K562 (cell line): ENCODE results near the gene ACTN3. TPM values are rescaled to one million over a fixed set of nuclear protein-coding genes. Genes with fewer than 3 reads are reported as not detected.

ENCODE experiments used
- ATF1 ChIP-seq, 2 experiments: fragments of 450-650 bp in 1 of 2; IDR thresholded peaks; 2 replicates each; pipeline ENCODE4 v1.6.1; 2016; ENCODE audit warnings: missing compliant biosample characterization in 1 of 2, missing genetic modification characterization in 1 of 2
- CXXC5 ChIP-seq: fragments of 250-450 bp; sonication (Bioruptor Pico); IDR thresholded peaks from 2 replicates; pipeline ENCODE4 v1.8.0; 2022; ENCODE audit warnings: inconsistent platforms, mild to moderate bottlenecking, moderate library complexity
- POLR2B ChIP-seq: fragments of 450-650 bp; IDR thresholded peaks from 2 replicates; pipeline ENCODE4 v1.6.1; 2018; ENCODE audit warnings: low read depth; ENCODE audit not compliant: partially characterized antibody
- TCF3 ChIP-seq: sonication (generic); formaldehyde crosslinking; IDR thresholded peaks from 2 replicates; pipeline ENCODE4 v1.4.0; 2020; ENCODE audit warnings: mild to moderate bottlenecking, missing genetic modification reagents
- ZBTB1 ChIP-seq: sonication (generic); formaldehyde crosslinking; IDR thresholded peaks from 2 replicates; pipeline ENCODE4 v1.8.1; 2023; ENCODE audit warnings: missing genetic modification reagents, low read depth, mild to moderate bottlenecking, borderline replicate concordance
- ZFX ChIP-seq: sonication (generic); formaldehyde crosslinking; IDR thresholded peaks from 2 replicates; pipeline ENCODE4 v1.8.0; 2022; ENCODE audit warnings: mild to moderate bottlenecking, missing genetic modification reagents, moderate library complexity
- ZNF384 ChIP-seq: IDR thresholded peaks from 2 replicates; pipeline ENCODE4 v1.6.1; 2012; ENCODE audit warnings: low read depth, low read length, improper control_type of control experiment
- polyA plus RNA-seq, 8 experiments: library from polyadenylated mRNA; depleted of rRNA in 4 of 8; stranded (reverse) in 5 of 8; unstranded in 3 of 8; fragments of >200 nt; fragmentation: Nextera tagmentation in 2 of 8; fragmentation: Illumina TruSeq in 1 of 8; extraction: Ambion mirVana in 2 of 8; extraction: Trizol in 1 of 8; gene quantifications; 2 replicates each; pipeline versions ENCODE4 v1.2.1 to v1.2.3, GENCODE V29; 2011 to 2014; ENCODE audit warnings: inconsistent platforms in 1 of 8, missing spikeins in 1 of 8
- total RNA-seq, 7 experiments: library from RNA; depleted of rRNA in 6 of 7; stranded (reverse); fragments of >200 nt in 6 of 7; fragmentation: Illumina TruSeq in 2 of 7; extraction: Trizol in 2 of 7; gene quantifications; 2 replicates each; pipeline versions ENCODE4 v1.2.1 to v1.2.3, GENCODE V29; 2011 to 2021; ENCODE audit warnings: low replicate concordance in 1 of 7
- TF ChIP-seq, protein P1 (sequence below): fragments of 450-650 bp; IDR thresholded peaks from 2 replicates; pipeline ENCODE4 v1.6.1; 2016; ENCODE audit warnings: mild to moderate bottlenecking
- TF ChIP-seq, protein P2 (sequence below): fragments of 450-650 bp; IDR thresholded peaks from 2 replicates; pipeline ENCODE4 v1.6.1; 2017; ENCODE audit warnings: antibody characterized with exemption, mild to moderate bottlenecking
- TF ChIP-seq, protein P3 (sequence below): fragments of 450-650 bp; conservative IDR thresholded peaks from 2 replicates; pipeline ENCODE4 v1.6.1; 2016; ENCODE audit warnings: missing genetic modification characterization, low read depth, mild to moderate bottlenecking, control low read depth, missing compliant biosample characterization
- TF ChIP-seq, protein P4 (sequence below): fragments of 200-400 bp; formaldehyde crosslinking; IDR thresholded peaks from 2 replicates; pipeline ENCODE4 v1.6.1; 2017; ENCODE audit warnings: mild to moderate bottlenecking, low read depth, low read length, moderate library complexity
- TF ChIP-seq, protein P5 (sequence below), 3 experiments: IDR thresholded peaks in 2 of 3; conservative IDR thresholded peaks in 1 of 3; 2 replicates each; pipeline ENCODE4 v1.5.1; 2011 to 2012; ENCODE audit warnings: low read length in 3 of 3, mild to moderate bottlenecking in 3 of 3, control low read depth in 2 of 3, improper control_type of control experiment in 1 of 3, inconsistent platforms in 1 of 3, low read depth in 1 of 3, mixed read lengths in 1 of 3, moderate library complexity in 1 of 3; ENCODE audit not compliant: insufficient read depth in 2 of 3

Gene ACTN3
- total and polyA plus RNA-seq, 9 of the 15 experiments (the other 6 are each of a cell fraction or from before 2014, with no cell fraction given) = not detected

DNA sequence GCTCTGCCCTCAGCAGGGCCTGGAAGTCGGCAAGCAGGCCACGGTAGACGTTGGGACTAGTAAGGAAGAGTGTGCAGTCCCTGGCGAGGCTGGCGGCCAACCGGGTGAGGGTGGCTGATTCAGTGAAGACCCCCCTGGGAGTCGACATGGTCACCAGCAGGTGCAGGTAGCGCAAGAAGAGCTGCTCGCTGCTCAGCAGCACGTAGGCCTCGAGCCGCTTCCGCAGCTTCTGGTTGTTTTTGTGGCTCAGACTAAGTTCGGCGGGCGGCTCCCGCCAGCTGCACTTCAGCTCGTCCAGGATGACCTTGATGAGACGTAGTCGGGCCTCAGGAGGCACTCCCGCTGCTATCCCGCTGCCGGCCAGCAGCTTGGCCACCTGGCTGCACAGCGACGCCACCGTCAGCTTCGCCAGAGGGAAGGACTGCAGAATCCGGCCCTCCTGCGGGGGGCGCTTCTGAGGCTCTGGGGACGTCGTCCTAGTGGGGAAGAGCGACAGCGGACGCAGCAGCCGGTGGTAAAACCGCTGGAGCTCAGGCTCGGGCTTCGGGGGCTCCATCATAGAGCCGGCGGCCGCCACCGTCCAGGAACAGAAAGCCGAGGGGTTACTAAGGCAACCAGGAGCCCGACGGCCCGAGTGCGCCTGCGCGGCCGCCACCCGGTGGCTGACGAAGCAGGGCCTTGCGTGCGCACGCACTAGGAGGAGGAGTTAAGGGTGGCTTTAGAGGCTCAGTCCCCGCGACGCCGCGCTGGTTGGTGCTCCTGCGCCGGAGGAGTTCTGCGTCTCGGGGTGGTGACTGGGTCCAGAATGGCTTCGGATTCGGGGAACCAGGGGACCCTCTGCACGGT is 46.0 kb downstream of the ACTN3 start, which contains the start of the genes CCDC87 and CCS (continued):
- TF ChIP-seq, protein P1, sequence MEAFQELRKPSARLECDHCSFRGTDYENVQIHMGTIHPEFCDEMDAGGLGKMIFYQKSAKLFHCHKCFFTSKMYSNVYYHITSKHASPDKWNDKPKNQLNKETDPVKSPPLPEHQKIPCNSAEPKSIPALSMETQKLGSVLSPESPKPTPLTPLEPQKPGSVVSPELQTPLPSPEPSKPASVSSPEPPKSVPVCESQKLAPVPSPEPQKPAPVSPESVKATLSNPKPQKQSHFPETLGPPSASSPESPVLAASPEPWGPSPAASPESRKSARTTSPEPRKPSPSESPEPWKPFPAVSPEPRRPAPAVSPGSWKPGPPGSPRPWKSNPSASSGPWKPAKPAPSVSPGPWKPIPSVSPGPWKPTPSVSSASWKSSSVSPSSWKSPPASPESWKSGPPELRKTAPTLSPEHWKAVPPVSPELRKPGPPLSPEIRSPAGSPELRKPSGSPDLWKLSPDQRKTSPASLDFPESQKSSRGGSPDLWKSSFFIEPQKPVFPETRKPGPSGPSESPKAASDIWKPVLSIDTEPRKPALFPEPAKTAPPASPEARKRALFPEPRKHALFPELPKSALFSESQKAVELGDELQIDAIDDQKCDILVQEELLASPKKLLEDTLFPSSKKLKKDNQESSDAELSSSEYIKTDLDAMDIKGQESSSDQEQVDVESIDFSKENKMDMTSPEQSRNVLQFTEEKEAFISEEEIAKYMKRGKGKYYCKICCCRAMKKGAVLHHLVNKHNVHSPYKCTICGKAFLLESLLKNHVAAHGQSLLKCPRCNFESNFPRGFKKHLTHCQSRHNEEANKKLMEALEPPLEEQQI = no peak
- TF ChIP-seq ZFX (CRISPR knock-in tag) = peak; percentile 90
- TF ChIP-seq, protein P2, sequence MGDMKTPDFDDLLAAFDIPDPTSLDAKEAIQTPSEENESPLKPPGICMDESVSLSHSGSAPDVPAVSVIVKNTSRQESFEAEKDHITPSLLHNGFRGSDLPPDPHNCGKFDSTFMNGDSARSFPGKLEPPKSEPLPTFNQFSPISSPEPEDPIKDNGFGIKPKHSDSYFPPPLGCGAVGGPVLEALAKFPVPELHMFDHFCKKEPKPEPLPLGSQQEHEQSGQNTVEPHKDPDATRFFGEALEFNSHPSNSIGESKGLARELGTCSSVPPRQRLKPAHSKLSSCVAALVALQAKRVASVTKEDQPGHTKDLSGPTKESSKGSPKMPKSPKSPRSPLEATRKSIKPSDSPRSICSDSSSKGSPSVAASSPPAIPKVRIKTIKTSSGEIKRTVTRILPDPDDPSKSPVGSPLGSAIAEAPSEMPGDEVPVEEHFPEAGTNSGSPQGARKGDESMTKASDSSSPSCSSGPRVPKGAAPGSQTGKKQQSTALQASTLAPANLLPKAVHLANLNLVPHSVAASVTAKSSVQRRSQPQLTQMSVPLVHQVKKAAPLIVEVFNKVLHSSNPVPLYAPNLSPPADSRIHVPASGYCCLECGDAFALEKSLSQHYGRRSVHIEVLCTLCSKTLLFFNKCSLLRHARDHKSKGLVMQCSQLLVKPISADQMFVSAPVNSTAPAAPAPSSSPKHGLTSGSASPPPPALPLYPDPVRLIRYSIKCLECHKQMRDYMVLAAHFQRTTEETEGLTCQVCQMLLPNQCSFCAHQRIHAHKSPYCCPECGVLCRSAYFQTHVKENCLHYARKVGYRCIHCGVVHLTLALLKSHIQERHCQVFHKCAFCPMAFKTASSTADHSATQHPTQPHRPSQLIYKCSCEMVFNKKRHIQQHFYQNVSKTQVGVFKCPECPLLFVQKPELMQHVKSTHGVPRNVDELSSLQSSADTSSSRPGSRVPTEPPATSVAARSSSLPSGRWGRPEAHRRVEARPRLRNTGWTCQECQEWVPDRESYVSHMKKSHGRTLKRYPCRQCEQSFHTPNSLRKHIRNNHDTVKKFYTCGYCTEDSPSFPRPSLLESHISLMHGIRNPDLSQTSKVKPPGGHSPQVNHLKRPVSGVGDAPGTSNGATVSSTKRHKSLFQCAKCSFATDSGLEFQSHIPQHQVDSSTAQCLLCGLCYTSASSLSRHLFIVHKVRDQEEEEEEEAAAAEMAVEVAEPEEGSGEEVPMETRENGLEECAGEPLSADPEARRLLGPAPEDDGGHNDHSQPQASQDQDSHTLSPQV = peak; percentile 58; the same call in 1 of the 2 replicates
- no peak for TF ChIP-seq ATF1 (CRISPR knock-in tag; IDR thresholded peaks at IDR 0.05)
- peak; percentile 87 for TF ChIP-seq ATF1 (tag; IDR thresholded peaks at IDR 0.05)
- TF ChIP-seq, protein P3, sequence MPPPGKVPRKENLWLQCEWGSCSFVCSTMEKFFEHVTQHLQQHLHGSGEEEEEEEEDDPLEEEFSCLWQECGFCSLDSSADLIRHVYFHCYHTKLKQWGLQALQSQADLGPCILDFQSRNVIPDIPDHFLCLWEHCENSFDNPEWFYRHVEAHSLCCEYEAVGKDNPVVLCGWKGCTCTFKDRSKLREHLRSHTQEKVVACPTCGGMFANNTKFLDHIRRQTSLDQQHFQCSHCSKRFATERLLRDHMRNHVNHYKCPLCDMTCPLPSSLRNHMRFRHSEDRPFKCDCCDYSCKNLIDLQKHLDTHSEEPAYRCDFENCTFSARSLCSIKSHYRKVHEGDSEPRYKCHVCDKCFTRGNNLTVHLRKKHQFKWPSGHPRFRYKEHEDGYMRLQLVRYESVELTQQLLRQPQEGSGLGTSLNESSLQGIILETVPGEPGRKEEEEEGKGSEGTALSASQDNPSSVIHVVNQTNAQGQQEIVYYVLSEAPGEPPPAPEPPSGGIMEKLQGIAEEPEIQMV (tag) = peak; percentile 84
- peak; percentile 96 for TF ChIP-seq POLR2B
- peak; percentile 80 for TF ChIP-seq CXXC5 (CRISPR knock-in tag)
- 0 out of 2 replicates have a peak, but pooled peaks have one; percentile 7 for TF ChIP-seq ZBTB1 (CRISPR knock-in tag)
- TF ChIP-seq, protein P4, sequence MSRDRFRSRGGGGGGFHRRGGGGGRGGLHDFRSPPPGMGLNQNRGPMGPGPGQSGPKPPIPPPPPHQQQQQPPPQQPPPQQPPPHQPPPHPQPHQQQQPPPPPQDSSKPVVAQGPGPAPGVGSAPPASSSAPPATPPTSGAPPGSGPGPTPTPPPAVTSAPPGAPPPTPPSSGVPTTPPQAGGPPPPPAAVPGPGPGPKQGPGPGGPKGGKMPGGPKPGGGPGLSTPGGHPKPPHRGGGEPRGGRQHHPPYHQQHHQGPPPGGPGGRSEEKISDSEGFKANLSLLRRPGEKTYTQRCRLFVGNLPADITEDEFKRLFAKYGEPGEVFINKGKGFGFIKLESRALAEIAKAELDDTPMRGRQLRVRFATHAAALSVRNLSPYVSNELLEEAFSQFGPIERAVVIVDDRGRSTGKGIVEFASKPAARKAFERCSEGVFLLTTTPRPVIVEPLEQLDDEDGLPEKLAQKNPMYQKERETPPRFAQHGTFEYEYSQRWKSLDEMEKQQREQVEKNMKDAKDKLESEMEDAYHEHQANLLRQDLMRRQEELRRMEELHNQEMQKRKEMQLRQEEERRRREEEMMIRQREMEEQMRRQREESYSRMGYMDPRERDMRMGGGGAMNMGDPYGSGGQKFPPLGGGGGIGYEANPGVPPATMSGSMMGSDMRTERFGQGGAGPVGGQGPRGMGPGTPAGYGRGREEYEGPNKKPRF = no peak
- TF ChIP-seq ZNF384 = no peak
- 0 out of 2 replicates have a peak, but pooled peaks have one; percentile 30 for TF ChIP-seq TCF3
- TF ChIP-seq, protein P5, sequence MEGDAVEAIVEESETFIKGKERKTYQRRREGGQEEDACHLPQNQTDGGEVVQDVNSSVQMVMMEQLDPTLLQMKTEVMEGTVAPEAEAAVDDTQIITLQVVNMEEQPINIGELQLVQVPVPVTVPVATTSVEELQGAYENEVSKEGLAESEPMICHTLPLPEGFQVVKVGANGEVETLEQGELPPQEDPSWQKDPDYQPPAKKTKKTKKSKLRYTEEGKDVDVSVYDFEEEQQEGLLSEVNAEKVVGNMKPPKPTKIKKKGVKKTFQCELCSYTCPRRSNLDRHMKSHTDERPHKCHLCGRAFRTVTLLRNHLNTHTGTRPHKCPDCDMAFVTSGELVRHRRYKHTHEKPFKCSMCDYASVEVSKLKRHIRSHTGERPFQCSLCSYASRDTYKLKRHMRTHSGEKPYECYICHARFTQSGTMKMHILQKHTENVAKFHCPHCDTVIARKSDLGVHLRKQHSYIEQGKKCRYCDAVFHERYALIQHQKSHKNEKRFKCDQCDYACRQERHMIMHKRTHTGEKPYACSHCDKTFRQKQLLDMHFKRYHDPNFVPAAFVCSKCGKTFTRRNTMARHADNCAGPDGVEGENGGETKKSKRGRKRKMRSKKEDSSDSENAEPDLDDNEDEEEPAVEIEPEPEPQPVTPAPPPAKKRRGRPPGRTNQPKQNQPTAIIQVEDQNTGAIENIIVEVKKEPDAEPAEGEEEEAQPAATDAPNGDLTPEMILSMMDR (IDR thresholded peaks at IDR 0.05 in 2 of 3, conservative IDR thresholded peaks at IDR 0.05 in 1 of 3; ENCODE audit: insufficient read depth in 2 of 3, low read depth in 1 of 3, low read length in 3 of 3) = peak; percentile 96 to 99 (median 99)
